Small intestine (tissue), 7 donors: ENCODE data around the gene HOXB4. TPM values are rescaled to one million over a fixed set of nuclear protein-coding genes. Genes with fewer than 3 reads are reported as not detected.
"Not testable (repeated sequence)": the region's sequence is repeated elsewhere in the genome, so short reads cannot be mapped to it uniquely, and the experiment has no call there.

Experiments
- DNase-seq, 2 donors: peaks; one replicate each; pipeline versions ENCODE4 v3.0.0 to v3.0.0-alpha.2; 2013
- FAIRE-seq: peaks from 2 replicates; lab custom pipeline; 2012; peaks lifted over from hg19 to GRCh38; lab: Jason Lieb, UNC
- H3K27ac ChIP-seq, 3 donors: one replicate each; pipeline ENCODE4 v1.5.1; 2013; ENCODE audit warnings: low read length in 2 of 3, mild to moderate bottlenecking in 2 of 3, control low read depth in 1 of 3, inconsistent platforms in 1 of 3, low read depth in 1 of 3, moderate library complexity in 1 of 3
- H3K27me3 ChIP-seq, 3 donors: one replicate each; pipeline ENCODE4 v1.6.1; 2013; ENCODE audit warnings: low read length in 3 of 3, inconsistent platforms in 1 of 3; ENCODE audit not compliant: control insufficient read depth in 3 of 3, insufficient read depth in 3 of 3
- H3K36me3 ChIP-seq, 3 donors: one replicate each; pipeline ENCODE4 v1.6.1; 2013; ENCODE audit warnings: low read length in 3 of 3, inconsistent platforms in 1 of 3, low read depth in 1 of 3, mild to moderate bottlenecking in 1 of 3, moderate library complexity in 1 of 3; ENCODE audit not compliant: control insufficient read depth in 3 of 3, insufficient read depth in 2 of 3
- H3K4me1 ChIP-seq, 3 donors: one replicate each; pipeline ENCODE4 v1.6.1; 2013; ENCODE audit warnings: low read length in 2 of 3, inconsistent platforms in 1 of 3, low read depth in 1 of 3, mild to moderate bottlenecking in 1 of 3, moderate library complexity in 1 of 3; ENCODE audit not compliant: control insufficient read depth in 3 of 3, insufficient read depth in 2 of 3
- H3K4me3 ChIP-seq, 3 donors: one replicate each; pipeline ENCODE4 v1.5.1; 2013; ENCODE audit warnings: low read length in 3 of 3, control low read depth in 1 of 3, inconsistent platforms in 1 of 3, low read depth in 1 of 3, mild to moderate bottlenecking in 1 of 3, moderate library complexity in 1 of 3
- H3K9me3 ChIP-seq, 2 donors: one replicate each; pipeline ENCODE4 v1.6.1; 2013; ENCODE audit warnings: low read depth in 1 of 2, low read length in 1 of 2; ENCODE audit not compliant: control insufficient read depth in 2 of 2, insufficient read depth in 1 of 2
- WGBS, 3 donors: extraction: QIAGEN DNeasy Blood & Tissue Kit; methylation state at CpG; one replicate each; pipeline ENCODE4 v1.1.7; 2013; 5-methylcytosine and 5-hydroxymethylcytosine counted together
- polyA plus RNA-seq, 4 donors: library from polyadenylated mRNA; stranded (reverse) in 3 of 4; unstranded in 1 of 4; fragments of 200-250 nt in 3 of 4; fragments of 120-200 nt in 1 of 4; gene quantifications; one replicate each; pipeline versions ENCODE4 v1.2.1 to v1.2.3, GENCODE V29; 2013
- donor health status: healthy with polysubstance abuse.
- donor health status: control.
- donor health status: control.
- donor health status: Bipolar disorder and iron deficiency.
- donor health status: healthy.

The HOXB4 gene
- polyA plus RNA-seq, 4 donors = 0.27 to 3.1 (median 2.2) TPM; not detected in 1

DNA sequence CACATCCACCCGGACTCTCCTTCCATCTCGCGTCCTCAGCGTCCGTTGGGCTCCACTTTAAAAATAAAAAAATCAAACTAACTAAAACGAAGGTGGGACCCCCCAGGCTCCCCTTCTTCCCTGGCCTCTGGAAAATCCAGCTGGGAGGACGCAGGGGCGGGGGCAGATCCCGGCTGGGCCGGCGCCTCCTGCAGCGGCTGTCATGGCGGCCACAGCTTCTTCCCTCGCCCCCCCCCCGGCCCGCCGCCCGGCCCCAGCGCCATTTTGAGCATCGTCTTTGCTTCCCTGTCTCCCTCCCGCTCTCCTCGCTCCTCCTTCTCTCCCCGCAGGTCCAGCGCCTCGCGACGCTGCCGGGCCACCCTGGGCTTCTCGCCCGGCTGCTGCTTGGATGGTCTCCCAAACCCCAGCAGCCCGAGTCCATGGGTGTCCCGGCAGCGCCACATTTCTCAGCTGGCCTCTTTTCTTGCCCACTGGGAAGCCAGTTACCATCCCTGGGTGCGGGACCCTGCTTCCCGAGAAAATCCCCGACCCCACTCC is 36.5 kb downstream of the HOXB4 start:
- DNase-seq (no peak), FAIRE-seq (no peak)
- 6 to 18% (median 17%) methylated on average over 30 to 35 of the region's 36 CpGs for WGBS, 3 donors
- peak overlapping the region; percentile 85 to 95 (median 92) for H3K27ac ChIP-seq
- H3K4me1 ChIP-seq = peaks cover 0 to 10% (median 0%) of the 10 kb centered on the region in 3 donors
- H3K27me3 ChIP-seq = peaks cover 0 to 71% (median 0%) of the 10 kb centered on the region in 3 donors
- peaks cover 0 to 14% (median 0%) of the 10 kb centered on the region in 3 donors for H3K36me3 ChIP-seq
- H3K9me3 ChIP-seq = no peaks in the 10 kb centered on the region
- H3K4me3 ChIP-seq = peak overlapping the region; percentile 42 to 69 (median 45)

GRCh38 chr17:48541036-48541576 is 37.0 kb downstream of the HOXB4 start:
- Histone ChIP-seq H3K27me3 (peaks cover 0 to 66% (median 0%) of the 10 kb centered on the region in 3 donors), H3K9me3 (no peaks in the 10 kb centered on the region), H3K27ac (peak overlapping the region; percentile 83 to 92 (median 85)), H3K36me3 (peaks cover 0 to 14% (median 0%) of the 10 kb centered on the region in 3 donors), H3K4me1 (peaks cover 0 to 5% (median 0%) of the 10 kb centered on the region in 3 donors), H3K4me3 (peak overlapping the region; percentile 42 to 69 (median 45))
- FAIRE-seq (no peak), DNase-seq (no peak)
- WGBS, 3 donors = 30 to 46% (median 37%) methylated on average over 12 of the region's 12 CpGs

GRCh38 chr17:48540213-48540612 is 37.9 kb downstream of the HOXB4 start:
- Histone ChIP-seq H3K27ac (no peak overlapping the region), H3K4me3 (no peak overlapping the region), H3K27me3 (peaks cover 0 to 59% (median 0%) of the 10 kb centered on the region in 3 donors), H3K9me3 (no peaks in the 10 kb centered on the region), H3K36me3 (peaks cover 0 to 14% (median 0%) of the 10 kb centered on the region in 3 donors), H3K4me1 (no peaks in the 10 kb centered on the region)
- WGBS, 3 donors = 83 to 100% (median 93%) methylated on average over 1 of the region's 1 CpG
- FAIRE-seq = no peak
- no peak for DNase-seq

DNA sequence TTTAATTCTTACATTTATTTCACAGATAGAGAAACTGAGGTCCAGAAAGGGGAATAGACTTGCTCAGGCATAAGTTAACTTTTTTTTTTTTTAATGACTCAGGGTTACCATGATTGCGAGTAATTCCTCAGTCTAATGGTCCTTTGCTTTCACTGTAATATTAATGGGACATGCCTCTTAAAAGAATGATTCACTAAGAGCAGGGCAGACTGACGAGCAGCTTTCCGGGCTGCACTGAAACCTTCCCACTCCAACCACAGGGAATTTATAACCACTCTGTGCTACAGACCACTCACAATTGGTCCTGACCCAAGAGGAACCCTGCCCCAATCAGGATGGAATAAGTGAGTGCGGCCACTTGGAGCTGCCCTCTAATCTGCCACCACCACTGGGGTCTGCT is 39.0 kb downstream of the HOXB4 start:
- no peak overlapping the region for H3K27ac ChIP-seq
- peaks cover 0 to 14% (median 0%) of the 10 kb centered on the region in 3 donors for H3K36me3 ChIP-seq
- 81 to 85% (median 82%) methylated on average over 4 of the region's 4 CpGs for WGBS, 3 donors
- peaks cover 0 to 49% (median 0%) of the 10 kb centered on the region in 3 donors for H3K27me3 ChIP-seq
- H3K4me1 ChIP-seq = no peaks in the 10 kb centered on the region
- no peaks in the 10 kb centered on the region for H3K9me3 ChIP-seq
- DNase-seq (no peak), FAIRE-seq (no peak)
- H3K4me3 ChIP-seq = no peak overlapping the region

GRCh38 chr17:48537316-48537715 is 40.8 kb downstream of the HOXB4 start:
- FAIRE-seq (no peak), DNase-seq (no peak)
- Histone ChIP-seq H3K27me3 (peaks cover 0 to 42% (median 0%) of the 10 kb centered on the region in 3 donors), H3K4me3 (no peak overlapping the region), H3K4me1 (no peaks in the 10 kb centered on the region), H3K9me3 (no peaks in the 10 kb centered on the region), H3K27ac (no peak overlapping the region), H3K36me3 (peaks cover 0 to 5% (median 0%) of the 10 kb centered on the region in 3 donors)
- WGBS, 3 donors = 91 to 93% (median 92%) methylated on average over 3 of the region's 3 CpGs

DNA sequence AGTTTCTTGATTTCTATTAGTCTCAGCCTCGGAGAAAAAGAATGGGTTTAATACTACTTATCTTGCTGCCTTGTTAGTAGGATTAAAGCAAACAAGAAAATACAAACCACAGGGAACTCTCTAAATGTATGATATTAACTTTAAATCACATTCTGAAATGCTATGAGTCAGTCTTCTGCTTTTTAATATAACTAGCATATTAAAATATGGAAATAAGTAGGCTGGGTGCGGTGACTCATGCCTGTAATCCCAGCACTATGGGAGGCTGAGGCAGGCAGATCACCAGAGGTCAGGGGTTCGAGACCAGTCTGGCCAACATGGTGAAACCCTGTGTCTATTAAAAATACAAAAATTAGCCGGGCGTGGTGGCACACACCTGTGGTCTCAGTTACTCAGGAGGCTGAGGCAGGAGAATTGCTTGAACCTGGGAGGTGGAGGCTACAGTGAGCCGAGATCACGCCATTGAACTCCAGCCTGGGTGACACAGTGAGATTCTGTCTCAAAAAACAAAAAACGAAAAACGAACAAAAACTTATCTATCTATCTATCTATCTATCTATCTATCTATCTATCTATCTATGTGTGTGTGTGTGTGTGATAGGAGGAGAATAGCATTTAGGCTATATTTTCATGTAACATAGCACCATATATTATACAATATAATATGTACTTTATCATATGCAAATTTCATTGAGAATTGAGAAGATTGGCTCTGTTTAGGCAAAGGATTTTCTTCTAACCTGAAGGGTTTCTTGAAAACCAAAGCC is 42.2 kb downstream of the HOXB4 start:
- WGBS, 3 donors = 79 to 86% (median 82%) methylated on average over 9 of the region's 9 CpGs
- H3K36me3 ChIP-seq, FAIRE-seq, H3K4me3 ChIP-seq, H3K9me3 ChIP-seq, H3K4me1 ChIP-seq, H3K27ac ChIP-seq, DNase-seq: not testable (repeated sequence)
- peaks cover 0 to 36% (median 0%) of the 10 kb centered on the region in 3 donors for H3K27me3 ChIP-seq

DNA sequence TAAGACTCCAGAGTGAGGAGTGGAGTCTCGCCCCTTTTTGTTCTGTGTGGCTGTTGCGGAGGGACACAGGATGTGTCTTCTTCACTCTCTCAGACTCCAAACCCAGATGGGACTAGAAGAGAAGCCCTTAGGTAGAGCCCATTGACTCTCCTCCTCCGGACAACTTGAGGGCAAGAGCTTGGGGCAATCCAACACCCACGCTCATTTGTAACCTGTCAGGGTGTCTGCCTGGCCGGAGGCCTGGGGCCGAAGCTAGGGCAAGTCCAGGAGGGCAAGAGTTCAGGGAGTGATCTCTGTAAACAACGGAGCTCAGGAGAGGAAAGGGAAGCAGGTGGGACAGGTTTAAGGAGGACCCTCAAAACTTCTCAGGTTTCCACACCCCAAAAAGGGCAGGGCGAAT is 45.9 kb downstream of the HOXB4 start:
- WGBS, 3 donors = 44 to 81% (median 62%) methylated on average over 8 of the region's 8 CpGs
- no peaks in the 10 kb centered on the region for H3K9me3 ChIP-seq
- peaks cover 0 to 5% (median 0%) of the 10 kb centered on the region in 3 donors for H3K4me1 ChIP-seq
- no peak overlapping the region for H3K4me3 ChIP-seq
- FAIRE-seq (no peak), DNase-seq (no peak)
- H3K27me3 ChIP-seq = peaks cover 0 to 49% (median 2%) of the 10 kb centered on the region in 3 donors
- no peak overlapping the region for H3K27ac ChIP-seq
- H3K36me3 ChIP-seq = no peaks in the 10 kb centered on the region

- Histone ChIP-seq H3K4me1 (peaks cover 0 to 10% (median 0%) of the 10 kb centered on the region in 3 donors), H3K27me3 (peaks cover 0 to 62% (median 5%) of the 10 kb centered on the region in 3 donors), H3K9me3 (no peaks in the 10 kb centered on the region), H3K36me3 (no peaks in the 10 kb centered on the region), H3K4me3 (no peak within 1 kb of the TSS), H3K27ac (no peak within 1 kb of the TSS)
- no peak for DNase-seq
- 64 to 79% (median 79%) methylated on average over 15 of the region's 15 CpGs for WGBS, 3 donors
- FAIRE-seq = no peak
Measured at GRCh38 chr17:48530887-48531272, 47.3 kb downstream of the HOXB4 start, which contains the start of gene HOXB1. Gene HOXB1 (minus strand): TSS chr17:48531011. CDS start chr17:48530904, 107 bp downstream.
